ENCODE results near the gene TESK1. TPM values are rescaled to one million over a fixed set of nuclear protein-coding genes. Genes with fewer than 3 reads are reported as not detected.
A peak's percentile ranks its signal among the peaks of the same experiment; 100 is the strongest.

TESK1 gene, protein sequence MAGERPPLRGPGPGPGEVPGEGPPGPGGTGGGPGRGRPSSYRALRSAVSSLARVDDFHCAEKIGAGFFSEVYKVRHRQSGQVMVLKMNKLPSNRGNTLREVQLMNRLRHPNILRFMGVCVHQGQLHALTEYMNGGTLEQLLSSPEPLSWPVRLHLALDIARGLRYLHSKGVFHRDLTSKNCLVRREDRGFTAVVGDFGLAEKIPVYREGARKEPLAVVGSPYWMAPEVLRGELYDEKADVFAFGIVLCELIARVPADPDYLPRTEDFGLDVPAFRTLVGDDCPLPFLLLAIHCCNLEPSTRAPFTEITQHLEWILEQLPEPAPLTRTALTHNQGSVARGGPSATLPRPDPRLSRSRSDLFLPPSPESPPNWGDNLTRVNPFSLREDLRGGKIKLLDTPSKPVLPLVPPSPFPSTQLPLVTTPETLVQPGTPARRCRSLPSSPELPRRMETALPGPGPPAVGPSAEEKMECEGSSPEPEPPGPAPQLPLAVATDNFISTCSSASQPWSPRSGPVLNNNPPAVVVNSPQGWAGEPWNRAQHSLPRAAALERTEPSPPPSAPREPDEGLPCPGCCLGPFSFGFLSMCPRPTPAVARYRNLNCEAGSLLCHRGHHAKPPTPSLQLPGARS
- total RNA-seq (2022) (32.1 and 41.9 TPM in 2 replicates), Bru-seq, nascent RNA (percentile 59 among the genes with signal in this experiment), BruChase-seq, experiment 1, labeled RNA remaining after a 6-hour chase (percentile 84 among the genes with signal in this experiment), BruChase-seq, experiment 2, labeled RNA remaining after a 2-hour chase (percentile 71 among the genes with signal in this experiment)
- long read RNA-seq, transcript TESK1-201 (10 exons, 2,421 nt): major isoform, 26 of 49 reads
- long read RNA-seq, partial matches to known transcripts: 19 of 49 reads
- long read RNA-seq, other reads (novel, unspliced or antisense): 4 of 49 reads

DNA sequence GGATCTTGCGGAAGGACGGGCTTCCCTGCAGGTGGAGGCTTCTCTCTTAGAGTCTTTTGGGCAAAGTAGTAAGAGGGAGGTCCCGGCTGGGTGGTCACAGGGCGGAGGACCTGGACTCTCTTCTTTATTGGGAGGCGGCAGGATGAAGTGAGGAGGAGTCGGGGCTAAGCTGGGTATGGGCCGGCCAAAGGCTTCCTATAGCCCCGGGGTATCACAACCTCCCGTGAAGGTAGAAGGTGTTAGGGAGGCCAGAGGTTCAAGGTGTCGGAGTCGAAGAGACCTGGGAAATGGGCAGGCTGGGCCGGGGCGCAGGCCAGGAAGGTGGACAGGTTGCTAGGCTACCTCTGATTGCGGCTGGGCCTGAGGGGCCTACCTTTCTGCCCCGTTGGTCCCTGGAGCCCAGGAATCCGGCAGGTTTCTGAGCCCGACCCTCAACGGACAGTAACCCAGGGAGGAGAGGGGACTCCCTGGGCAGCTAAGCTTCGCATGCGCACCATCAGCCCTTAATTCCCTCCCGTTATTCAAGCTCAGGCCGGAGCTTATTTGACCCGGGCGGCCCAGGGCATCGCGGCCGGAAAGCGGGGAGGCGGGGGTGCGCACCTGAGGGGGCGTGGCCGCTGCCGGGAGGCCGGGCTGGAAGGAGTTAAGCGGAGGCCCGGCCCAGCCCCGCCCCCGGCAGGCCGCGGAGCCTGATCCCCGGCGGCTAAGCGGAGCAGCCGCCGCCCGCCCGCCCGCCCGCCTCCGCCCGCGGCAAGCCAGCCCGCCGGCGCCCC is at the start of gene TESK1:
TESK1 (plus strand) TSS at position 685 of the 773 bp plus-strand sequence. CDS start 358 bp downstream, outside the sequence.
- POLR2A ChIA-PET: interaction anchor here (0.6 to 3.9 kb wide), 18 partner anchors 35 to 967 kb away, joined by 3 to 63 read pairs (median 4); partner anchors contain the start of genes ARHGEF39, CCDC107, CREB3 and GBA2

DNA sequence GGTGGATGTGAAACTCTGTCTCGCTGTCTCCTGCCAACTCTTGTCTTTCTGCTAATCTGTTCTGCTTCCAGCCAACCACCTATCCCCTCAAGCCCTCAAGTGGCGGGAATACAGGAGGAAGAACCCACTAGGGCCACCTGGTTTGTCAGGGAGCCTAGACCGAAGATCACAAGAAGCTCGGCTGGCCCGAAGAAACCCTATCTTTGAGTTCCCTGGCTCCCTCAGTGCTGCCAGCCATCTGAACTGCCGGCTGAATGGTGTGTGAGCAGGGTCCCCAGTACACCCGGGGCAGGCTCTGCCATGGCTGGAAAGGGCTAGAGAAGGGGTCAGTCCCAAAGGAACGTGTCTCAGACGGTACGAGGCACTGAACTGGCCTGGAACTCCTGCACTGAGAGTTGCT is 49.2 kb upstream of the TESK1 start:
- CTCF ChIA-PET: interaction anchor here (0.6 to 6.2 kb wide), 6 partner anchors 14 to 322 kb away, joined by 3 to 55 read pairs (median 22); partner anchors contain the start of gene RUSC2
- intact Hi-C loops (cut with micrococcal nuclease): loop anchor here (2.0 to 10.0 kb wide), 2 partner anchors 45 to 661 kb away; a partner anchor contains a TSS
- no peaks in the 10 kb centered on the region for H3K9me3 Mint-ChIP-seq (ENCODE audit: unreplicated experiment)
- BruUV-seq (replicated peaks): no TSS peak
- no peak overlapping the region for H3K27ac Mint-ChIP-seq (ENCODE audit: low read depth, unreplicated experiment)
- no peak for DNase-seq (ENCODE audit: unreplicated experiment)
- H3K27me3 Mint-ChIP-seq (ENCODE audit: insufficient read depth, unreplicated experiment): no peaks in the 10 kb centered on the region
- peaks cover 18% of the 10 kb centered on the region for H3K36me3 Mint-ChIP-seq (ENCODE audit: insufficient read depth, unreplicated experiment)
- peaks cover 3% of the 10 kb centered on the region for H3K4me1 Mint-ChIP-seq (ENCODE audit: insufficient read depth, unreplicated experiment)
- POLR2A ChIA-PET: interaction anchor here (0.6 kb wide), 1 partner anchor 567 kb away, joined by 3 read pairs; the partner anchor contains the start of gene DNAJB5
- TF ChIP-seq, protein P1, sequence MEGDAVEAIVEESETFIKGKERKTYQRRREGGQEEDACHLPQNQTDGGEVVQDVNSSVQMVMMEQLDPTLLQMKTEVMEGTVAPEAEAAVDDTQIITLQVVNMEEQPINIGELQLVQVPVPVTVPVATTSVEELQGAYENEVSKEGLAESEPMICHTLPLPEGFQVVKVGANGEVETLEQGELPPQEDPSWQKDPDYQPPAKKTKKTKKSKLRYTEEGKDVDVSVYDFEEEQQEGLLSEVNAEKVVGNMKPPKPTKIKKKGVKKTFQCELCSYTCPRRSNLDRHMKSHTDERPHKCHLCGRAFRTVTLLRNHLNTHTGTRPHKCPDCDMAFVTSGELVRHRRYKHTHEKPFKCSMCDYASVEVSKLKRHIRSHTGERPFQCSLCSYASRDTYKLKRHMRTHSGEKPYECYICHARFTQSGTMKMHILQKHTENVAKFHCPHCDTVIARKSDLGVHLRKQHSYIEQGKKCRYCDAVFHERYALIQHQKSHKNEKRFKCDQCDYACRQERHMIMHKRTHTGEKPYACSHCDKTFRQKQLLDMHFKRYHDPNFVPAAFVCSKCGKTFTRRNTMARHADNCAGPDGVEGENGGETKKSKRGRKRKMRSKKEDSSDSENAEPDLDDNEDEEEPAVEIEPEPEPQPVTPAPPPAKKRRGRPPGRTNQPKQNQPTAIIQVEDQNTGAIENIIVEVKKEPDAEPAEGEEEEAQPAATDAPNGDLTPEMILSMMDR (IDR thresholded peaks at IDR 0.05; ENCODE audit: unreplicated experiment): no peak
- no peak overlapping the region for H3K4me3 Mint-ChIP-seq (ENCODE audit: unreplicated experiment)

More for the DNA sequence above, at the start of gene TESK1:
- CTCF ChIA-PET: interaction anchor here (0.6 to 1.8 kb wide), 8 partner anchors 9 to 460 kb away, joined by 3 to 7 read pairs (median 5); no protein-coding TSS in a partner anchor
- TF ChIP-seq, protein P1 (IDR thresholded peaks at IDR 0.05; ENCODE audit: unreplicated experiment): no peak
- BruUV-seq (replicated peaks): no TSS peak
- peak; percentile 78 for DNase-seq (ENCODE audit: unreplicated experiment)
- peak within 1 kb of the TSS; percentile 97 for H3K4me3 Mint-ChIP-seq (ENCODE audit: unreplicated experiment)
- peak within 1 kb of the TSS; percentile 99 for H3K27ac Mint-ChIP-seq (ENCODE audit: low read depth, unreplicated experiment)
- H3K9me3 Mint-ChIP-seq (ENCODE audit: unreplicated experiment): no peaks in the 10 kb centered on the region
- intact Hi-C loops (cut with micrococcal nuclease): loop anchor here (1.0 to 10.0 kb wide), 4 partner anchors 40 to 490 kb away; partner anchors contain the start of genes ATOSB, CCDC107, CREB3 and RMRP
- H3K4me1 Mint-ChIP-seq (ENCODE audit: insufficient read depth, unreplicated experiment): peaks cover 28% of the 10 kb centered on the region
- H3K27me3 Mint-ChIP-seq (ENCODE audit: insufficient read depth, unreplicated experiment): no peaks in the 10 kb centered on the region
- peaks cover 23% of the 10 kb centered on the region for H3K36me3 Mint-ChIP-seq (ENCODE audit: insufficient read depth, unreplicated experiment)

DNA sequence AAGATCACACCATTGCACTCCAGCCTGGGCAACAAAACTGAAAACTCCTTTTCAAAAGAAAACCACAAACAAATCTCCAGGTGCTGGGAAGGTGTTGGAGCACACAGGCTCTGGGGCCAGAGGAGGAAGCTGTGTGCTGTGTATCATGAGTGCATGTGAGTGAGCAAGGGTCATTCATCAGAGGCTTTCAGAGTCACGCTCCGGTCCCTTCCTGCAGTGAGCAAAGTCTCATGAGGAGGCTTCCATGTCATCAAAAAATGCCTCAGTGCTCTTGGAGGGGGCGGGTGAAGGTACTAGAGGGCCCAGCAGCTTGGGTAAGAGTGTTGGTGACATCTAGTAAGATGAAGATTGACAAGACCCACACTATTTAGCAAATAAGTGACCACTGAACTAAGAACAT is 48.3 kb upstream of the TESK1 start:
- Mint-ChIP-seq H3K36me3 (ENCODE audit: insufficient read depth, unreplicated experiment) (peaks cover 14% of the 10 kb centered on the region), H3K9me3 (ENCODE audit: unreplicated experiment) (no peaks in the 10 kb centered on the region), H3K27me3 (ENCODE audit: insufficient read depth, unreplicated experiment) (no peaks in the 10 kb centered on the region), H3K4me1 (ENCODE audit: insufficient read depth, unreplicated experiment) (no peaks in the 10 kb centered on the region), H3K27ac (ENCODE audit: low read depth, unreplicated experiment) (no peak overlapping the region), H3K4me3 (ENCODE audit: unreplicated experiment) (no peak overlapping the region)
- intact Hi-C loops (cut with micrococcal nuclease): loop anchor here (10.0 kb wide), 1 partner anchor 662 kb away; a partner anchor contains a TSS
- POLR2A ChIA-PET: no interaction called here
- no peak for DNase-seq (ENCODE audit: unreplicated experiment)
- TF ChIP-seq, protein P1 (IDR thresholded peaks at IDR 0.05; ENCODE audit: unreplicated experiment): no peak
- no TSS peak for BruUV-seq (replicated peaks)
- CTCF ChIA-PET: interaction anchor here (5.9 to 6.2 kb wide), 2 partner anchors 15 to 77 kb away, joined by 47 to 55 read pairs; no protein-coding TSS in a partner anchor

Data from MCF 10A (cell line).